ENCODE measurements around the gene SP4.
A peak's percentile ranks its signal among the peaks of the same experiment; 100 is the strongest.

SP4 gene
- total RNA-seq, result 84.2 to 109 (median 94.5) reads per million in 4 experiments

- DNase-seq, result peak; percentile 92
Measured at GRCh38 chr7:21427871-21428658, at the start of gene SP4. SP4 (plus strand) TSS chr7:21428083; CDS start chr7:21428252, 169 bp downstream.

GRCh38 chr7:21383227-21384220 is 44.4 kb upstream of the SP4 start:
- no peak for DNase-seq

GRCh38 chr7:21393937-21394336 is 33.9 kb upstream of the SP4 start:
- no peak for DNase-seq

GRCh38 chr7:21401944-21402343 is 25.9 kb upstream of the SP4 start:
- no peak for DNase-seq

GRCh38 chr7:21407796-21408480 is 19.9 kb upstream of the SP4 start:
- DNase-seq, result no peak

GRCh38 chr7:21408481-21408820 is 19.4 kb upstream of the SP4 start:
- no peak for DNase-seq

GRCh38 chr7:21412410-21412851 is 15.5 kb upstream of the SP4 start:
- DNase-seq, result no peak

- no peak for DNase-seq
Measured at GRCh38 chr7:21412957-21413356, 14.9 kb upstream of the SP4 start.

GRCh38 chr7:21413502-21413901 is 14.4 kb upstream of the SP4 start:
- no peak for DNase-seq

GRCh38 chr7:21414795-21415393 is 13.0 kb upstream of the SP4 start:
- DNase-seq, result no peak

- no peak for DNase-seq
Measured at GRCh38 chr7:21417647-21418046, 10.2 kb upstream of the SP4 start.

- DNase-seq, result no peak
Measured at GRCh38 chr7:21422751-21423150, 5.1 kb upstream of the SP4 start.

GRCh38 chr7:21425290-21425689 is 2.6 kb upstream of the SP4 start:
- no peak for DNase-seq

GRCh38 chr7:21426286-21427181 is 1.3 kb upstream of the SP4 start:
- DNase-seq, result no peak

- DNase-seq, result peak; percentile 98
Measured at GRCh38 chr7:21427182-21427870, 557 bp upstream of the SP4 start.

- no peak for DNase-seq
Measured at GRCh38 chr7:21428659-21428941, 717 bp downstream of the SP4 start.

- no peak for DNase-seq
Measured at GRCh38 chr7:21429021-21429420, 1.1 kb downstream of the SP4 start.

- DNase-seq, result no peak
Measured at GRCh38 chr7:21429786-21430574, 2.1 kb downstream of the SP4 start.

GRCh38 chr7:21430575-21430954 is 2.7 kb downstream of the SP4 start:
- DNase-seq, result no peak

GRCh38 chr7:21443149-21443841 is 15.4 kb downstream of the SP4 start:
- no peak for DNase-seq

Data from effector CD8-positive, alpha-beta T cell (primary cell).